ENCODE data around the gene PLEK.
"Not testable (repeated sequence)": the region's sequence is repeated elsewhere in the genome, so short reads cannot be mapped to it uniquely, and the experiment has no call there.

Gene PLEK

DNA sequence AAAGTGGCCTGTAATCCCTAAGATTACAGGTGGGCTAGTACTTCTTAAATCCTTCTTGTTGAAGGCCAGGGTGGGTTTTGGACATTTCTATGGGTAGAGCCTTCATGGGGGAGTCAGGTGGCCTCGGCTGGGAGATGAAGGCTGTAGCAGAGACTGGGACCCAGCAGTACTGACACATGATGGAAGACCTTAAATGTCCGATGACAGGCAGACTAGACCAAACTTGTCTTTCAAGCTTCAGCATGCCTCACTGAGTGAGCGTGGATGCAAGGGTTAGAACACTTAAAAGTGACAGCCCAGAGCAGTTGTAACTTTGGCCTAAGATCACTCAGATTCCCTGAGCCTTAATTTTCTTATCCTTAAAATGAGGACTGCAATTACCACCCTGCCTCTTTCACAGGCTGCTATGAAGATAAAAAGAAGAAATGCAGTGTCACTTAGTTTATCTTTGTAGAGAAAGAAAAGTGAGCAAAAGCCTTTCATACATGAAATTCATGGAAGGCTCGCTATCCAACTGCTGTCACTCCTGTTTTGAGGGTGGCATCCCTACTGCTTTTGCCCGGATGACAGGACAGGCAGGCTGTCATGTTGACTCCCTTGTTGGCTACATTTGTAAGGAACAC lies 19.5 kb downstream of the PLEK start:
- DNase-seq (ENCODE audit: low read depth in 2 of 2, low spot score in 1 of 2), result no peak

DNA sequence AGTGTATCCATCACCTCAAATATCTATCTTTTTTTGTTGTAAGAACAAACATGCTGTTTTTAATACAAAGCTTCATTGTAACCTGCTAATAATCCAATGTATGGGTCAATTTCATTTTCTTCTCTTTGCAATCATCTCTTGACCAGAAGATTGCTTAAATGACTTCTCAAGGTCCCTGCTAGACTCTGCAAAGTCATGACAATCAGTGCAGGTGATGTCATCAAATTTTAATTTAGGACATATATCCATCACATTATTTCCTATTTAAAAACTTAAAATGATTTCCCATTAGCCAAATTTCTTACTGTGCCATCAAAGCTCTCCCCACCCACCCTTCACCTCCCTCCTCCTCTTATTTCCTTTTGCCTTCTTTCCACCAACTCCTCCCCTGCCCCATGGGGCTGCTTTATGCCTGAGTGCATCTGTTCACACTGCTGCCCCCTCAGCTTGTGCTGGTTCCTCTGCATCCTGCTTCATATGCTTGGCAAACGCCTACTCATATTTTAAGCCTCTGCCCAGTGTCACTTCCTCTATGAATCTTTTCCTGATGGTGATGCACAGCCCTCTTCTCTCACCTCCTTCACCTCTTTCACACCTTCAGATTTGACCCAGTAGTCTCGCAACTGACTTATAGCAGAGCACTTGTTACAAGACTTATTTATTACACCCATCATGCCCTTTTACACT lies 20.3 kb downstream of the PLEK start:
- peak in 1 of 2 donors; percentile 34 for DNase-seq (ENCODE audit: low read depth in 2 of 2, low spot score in 1 of 2)

DNA sequence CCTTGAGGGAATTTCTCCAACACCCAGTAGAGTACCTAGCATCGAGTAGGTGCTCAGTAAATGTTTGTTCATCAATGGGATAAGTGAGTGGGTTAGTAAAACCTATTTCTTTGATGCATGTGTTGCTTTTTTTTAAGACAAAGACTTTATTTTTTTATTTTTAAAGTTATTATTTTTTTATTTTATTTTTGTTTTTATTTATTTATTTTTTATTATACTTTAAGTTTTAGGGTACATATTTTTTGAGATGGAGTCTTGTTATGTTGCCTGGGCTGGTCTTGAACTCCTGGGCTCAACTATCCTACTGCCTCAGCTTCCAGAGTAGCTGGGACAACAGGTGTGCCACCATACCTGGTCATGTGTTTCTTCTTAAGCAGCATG lies 20.8 kb downstream of the PLEK start:
- no peak for DNase-seq (ENCODE audit: low read depth in 2 of 2, low spot score in 1 of 2)

DNA sequence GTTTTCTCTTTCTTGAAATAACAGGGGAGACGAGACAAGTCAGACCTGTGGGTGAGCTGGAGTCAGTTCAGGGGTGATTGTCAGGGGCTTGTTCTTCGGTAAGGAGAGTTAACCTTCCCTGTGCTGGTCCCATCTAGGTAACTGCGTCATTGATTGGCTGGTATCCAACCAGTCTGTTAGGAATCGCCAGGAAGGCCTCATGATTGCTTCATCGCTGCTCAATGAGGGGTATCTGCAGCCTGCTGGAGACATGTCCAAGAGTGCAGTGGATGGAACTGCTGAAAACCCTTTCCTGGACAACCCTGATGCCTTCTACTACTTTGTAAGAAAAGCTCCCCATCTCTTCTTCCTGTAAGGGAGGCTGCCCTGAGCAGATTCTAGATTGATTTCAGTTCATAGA lies 21.3 kb downstream of the PLEK start:
- DNase-seq (ENCODE audit: low read depth in 2 of 2, low spot score in 1 of 2), result no peak

DNA sequence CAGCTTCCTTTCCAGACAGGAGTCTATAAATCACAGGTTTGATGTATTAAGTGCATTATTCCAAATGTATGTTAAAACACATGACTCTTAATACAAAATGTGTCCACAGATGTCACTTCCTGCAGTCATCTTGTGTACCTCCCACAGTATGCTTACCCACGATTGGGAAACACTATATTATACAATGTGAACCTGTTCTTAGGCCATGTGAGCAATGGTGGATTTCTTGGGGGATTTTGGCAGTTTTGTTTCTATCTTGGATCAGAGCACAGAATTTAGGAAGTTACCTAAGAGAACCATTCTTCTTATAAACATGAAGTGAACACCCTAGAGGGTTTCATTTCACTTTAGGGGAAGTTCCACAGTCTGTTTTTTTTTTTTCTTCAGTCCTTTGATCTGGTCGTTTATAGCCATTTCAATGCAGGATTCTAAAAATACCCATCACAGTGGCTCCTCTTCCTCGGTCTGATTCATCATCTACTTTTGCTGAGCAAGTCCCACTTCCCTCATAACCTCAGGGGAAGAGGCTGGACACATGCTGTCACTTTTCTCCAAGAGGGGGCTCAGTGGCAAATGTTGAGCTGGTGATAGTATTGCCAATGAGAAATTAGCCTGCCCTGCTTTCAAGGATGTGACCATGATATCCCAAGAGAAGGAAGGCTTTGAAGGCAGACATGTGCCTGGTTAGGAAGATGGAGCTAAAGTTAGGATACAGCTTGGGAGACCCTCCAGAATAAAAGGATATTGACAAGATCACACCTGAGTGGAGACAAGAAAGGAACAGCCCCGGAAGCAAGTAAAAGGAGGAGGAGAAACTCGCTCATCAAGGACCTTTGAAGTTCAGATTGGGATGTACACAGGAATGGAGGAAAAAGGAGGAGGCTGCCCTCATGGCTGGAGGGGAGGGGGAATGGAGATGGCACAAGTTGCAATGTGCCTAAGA lies 22.6 kb downstream of the PLEK start:
- DNase-seq (ENCODE audit: low read depth in 2 of 2, low spot score in 1 of 2), result no peak

DNA sequence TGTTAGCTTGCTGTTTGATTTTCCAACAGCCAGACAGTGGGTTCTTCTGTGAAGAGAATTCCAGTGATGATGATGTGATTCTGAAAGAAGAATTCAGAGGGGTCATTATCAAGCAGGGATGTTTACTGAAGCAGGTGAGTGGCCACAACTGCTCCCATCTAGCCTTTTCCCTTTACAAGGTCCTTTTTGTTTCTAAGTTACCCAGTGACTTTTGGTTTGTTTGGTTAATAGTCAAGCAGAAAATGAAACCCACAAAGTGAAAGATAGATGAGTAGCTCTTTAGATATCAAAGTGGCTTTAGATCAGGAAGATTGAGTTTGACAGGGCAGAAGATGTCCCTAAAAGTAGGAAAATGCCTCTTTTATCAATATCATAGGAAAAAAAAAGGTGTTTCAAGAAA lies 23.3 kb downstream of the PLEK start:
- DNase-seq (ENCODE audit: low read depth in 2 of 2, low spot score in 1 of 2), result no peak

DNA sequence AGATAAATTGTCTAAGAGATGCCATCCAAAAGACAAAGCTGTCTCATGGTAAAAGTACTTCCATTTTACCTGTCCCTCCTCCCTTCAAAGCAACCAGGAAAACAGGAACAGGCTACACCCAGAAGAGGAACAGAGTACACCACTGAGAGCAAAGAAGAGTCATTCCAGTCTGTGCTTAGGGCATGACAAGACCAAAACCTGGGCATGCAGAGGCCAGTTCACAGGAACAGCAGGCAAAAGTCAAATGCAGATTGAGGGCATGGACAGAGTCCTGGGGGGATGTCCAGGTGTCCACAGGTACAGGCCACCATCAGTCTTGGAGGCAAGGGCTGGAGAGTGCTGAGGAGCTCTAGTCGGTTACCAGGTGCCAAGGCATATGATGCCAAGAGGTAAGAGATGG lies 23.7 kb downstream of the PLEK start:
- no peak for DNase-seq (ENCODE audit: low read depth in 2 of 2, low spot score in 1 of 2)

DNA sequence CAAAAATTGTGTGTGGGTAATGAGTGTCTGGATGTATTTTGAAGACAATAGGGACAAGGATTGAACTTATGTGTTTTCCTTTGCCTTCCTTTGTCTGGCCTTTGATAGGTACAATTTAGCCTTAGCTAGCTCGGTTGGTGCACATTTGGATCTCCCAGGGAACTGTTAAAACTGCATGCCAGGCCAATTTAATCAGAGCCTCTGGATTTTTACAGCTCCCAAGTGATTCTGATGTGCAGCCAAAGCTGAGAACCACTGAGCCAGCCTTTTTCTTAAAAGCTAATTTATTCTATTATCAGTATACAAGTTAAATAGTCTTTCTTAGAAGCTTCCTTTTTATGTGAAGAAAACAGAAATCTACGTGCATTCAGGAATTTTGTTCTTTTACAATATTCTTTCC lies 25.0 kb downstream of the PLEK start:
- no peak for DNase-seq (ENCODE audit: low read depth in 2 of 2, low spot score in 1 of 2)

DNA sequence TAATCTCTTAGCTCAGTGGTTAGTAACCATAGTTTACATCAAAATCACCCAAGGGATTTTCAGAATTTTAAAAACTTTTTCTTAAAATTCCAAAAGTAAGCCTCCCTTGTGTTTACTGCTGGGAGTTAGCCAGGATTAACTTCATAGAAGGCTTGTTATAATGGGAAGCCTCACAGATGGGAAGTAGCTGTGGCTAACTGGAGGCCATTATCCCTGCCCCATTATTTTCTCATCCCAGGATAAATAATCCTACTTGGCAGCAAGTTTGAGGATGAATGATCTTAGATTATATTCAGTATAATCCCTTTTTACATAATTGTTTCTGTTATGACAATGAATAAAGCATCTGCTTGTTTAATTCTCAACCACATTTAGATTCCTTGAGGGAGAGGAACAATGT lies 25.5 kb downstream of the PLEK start:
- DNase-seq (ENCODE audit: low read depth in 2 of 2, low spot score in 1 of 2), result no peak

DNA sequence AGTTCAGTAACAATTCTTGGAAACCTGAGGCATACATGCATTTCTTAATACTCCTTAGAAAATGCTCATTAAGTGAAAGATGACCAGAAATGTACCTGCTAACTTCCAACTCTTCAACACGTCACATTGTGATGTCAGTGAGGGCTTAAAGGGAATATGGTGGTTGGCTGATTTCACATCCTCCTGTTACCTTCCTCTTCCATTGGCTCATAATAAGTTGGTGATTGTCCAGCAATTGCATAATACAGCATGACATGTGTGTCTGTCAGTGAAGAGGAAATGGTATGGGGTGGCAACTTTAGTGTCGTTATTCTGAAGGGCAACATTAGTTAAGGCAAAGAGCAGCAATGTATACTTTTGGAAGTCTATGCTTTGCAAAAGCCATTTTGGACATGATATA lies 26.0 kb downstream of the PLEK start:
- no peak for DNase-seq (ENCODE audit: low read depth in 2 of 2, low spot score in 1 of 2)

DNA sequence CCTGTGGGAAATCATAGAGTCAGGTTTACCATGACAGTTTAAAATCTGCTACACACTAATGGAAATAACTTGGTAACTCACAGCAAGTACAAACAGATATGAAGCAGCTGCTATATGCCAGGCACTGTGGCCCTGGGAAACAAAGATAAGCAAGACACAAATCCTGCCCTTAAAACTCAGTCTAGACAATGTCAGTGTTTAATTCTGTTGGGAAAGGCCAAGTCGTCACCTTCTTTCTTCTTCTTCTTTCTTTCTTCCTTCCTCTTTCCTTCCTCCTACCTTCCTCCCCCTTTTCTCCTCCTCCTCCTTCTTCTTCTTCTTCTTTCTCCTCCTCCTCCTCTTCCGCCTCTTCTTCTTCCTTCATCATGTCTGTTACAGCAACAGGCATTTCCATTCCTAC lies 26.8 kb downstream of the PLEK start:
- DNase-seq (ENCODE audit: low read depth in 2 of 2, low spot score in 1 of 2), result no peak

DNA sequence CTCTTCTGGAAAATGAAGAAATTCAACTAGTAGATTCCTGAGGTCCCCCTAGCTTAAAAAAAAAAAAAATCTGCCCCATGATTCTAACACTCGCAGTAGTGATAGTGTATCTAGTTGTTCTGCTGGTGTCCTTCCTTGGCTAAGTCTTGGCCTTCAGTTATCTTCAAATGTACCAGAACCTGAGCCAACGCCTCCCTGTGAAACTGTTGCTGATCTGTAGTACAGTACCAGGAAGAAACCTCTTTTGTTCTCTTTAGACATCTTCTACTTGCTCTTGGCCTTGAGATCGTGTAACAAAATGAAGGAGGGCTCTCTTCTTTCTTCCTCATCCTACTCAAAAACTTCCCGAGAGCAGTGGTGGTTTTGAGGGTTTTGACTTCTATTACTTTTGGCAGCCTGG lies 31.0 kb downstream of the PLEK start:
- DNase-seq (ENCODE audit: low read depth in 2 of 2, low spot score in 1 of 2), result no peak

DNA sequence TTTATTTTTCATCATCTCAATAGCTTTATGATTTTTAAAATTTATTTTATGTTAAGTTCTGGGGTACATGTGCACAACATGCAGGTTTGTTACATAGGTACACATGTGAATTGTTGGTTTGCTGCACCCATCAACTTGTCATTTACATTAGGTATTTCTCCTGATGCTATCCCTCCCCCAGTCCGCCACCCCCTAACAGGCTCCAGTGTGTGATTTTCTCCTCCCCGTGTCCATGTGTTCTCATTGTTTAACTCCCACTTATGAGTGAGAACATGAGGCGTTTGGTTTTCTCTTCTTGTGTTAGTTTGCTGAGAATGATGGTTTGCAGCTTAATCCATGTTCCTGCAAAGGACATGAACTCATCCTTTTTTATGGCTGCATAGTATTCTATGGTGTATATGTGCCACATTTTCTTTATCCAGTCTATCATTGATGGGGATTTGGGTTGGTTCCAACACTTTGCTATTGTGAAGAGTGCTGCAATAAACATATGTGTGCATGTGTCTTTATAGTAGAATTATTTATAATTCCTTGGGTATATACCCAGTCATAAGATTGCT lies 32.7 kb downstream of the PLEK start:
- not testable (repeated sequence) for DNase-seq (ENCODE audit: low read depth in 2 of 2, low spot score in 1 of 2)

DNA sequence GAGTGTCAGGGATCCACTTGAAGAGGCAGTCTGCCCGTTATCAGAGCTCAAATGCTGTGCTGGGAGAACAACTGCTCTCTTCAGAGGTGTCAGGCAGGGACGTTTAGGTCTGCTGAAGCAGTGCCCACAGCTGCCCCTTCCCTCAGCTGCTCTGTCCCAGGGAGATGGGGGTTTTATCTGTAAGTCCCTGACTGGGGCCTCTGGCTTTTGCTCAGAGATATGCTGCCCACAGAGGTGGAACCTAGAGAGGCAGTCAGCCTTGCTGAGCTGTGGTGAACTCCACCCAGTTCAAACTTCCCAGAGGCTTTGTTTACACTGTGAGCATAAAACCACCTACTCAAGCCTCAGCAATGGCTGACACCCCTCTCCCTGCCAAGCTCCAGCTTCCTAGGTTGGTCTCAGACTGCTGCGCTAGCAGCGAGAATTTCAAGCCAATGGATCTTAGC lies 38.1 kb downstream of the PLEK start:
- no peak for DNase-seq (ENCODE audit: low read depth in 2 of 2, low spot score in 1 of 2)

DNA sequence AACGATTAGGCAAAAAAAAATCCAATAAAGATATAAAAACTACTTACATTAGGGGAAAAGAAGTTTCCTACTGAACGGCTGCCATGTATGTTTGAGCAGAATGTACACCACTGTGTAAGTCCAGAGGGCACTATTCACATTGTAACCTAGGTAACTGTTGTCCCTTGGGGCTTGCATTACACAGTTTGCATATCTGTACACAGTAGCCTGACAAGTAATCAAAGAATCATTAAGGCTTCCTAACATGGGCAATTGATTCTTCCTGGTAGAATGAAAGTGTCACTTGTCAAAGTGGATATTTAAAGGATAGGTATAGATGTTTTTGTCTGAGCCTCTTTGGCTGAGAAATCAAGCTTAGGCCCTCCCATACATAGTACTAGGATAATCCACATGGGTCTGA lies 39.1 kb downstream of the PLEK start:
- no peak for DNase-seq (ENCODE audit: low read depth in 2 of 2, low spot score in 1 of 2)

DNA sequence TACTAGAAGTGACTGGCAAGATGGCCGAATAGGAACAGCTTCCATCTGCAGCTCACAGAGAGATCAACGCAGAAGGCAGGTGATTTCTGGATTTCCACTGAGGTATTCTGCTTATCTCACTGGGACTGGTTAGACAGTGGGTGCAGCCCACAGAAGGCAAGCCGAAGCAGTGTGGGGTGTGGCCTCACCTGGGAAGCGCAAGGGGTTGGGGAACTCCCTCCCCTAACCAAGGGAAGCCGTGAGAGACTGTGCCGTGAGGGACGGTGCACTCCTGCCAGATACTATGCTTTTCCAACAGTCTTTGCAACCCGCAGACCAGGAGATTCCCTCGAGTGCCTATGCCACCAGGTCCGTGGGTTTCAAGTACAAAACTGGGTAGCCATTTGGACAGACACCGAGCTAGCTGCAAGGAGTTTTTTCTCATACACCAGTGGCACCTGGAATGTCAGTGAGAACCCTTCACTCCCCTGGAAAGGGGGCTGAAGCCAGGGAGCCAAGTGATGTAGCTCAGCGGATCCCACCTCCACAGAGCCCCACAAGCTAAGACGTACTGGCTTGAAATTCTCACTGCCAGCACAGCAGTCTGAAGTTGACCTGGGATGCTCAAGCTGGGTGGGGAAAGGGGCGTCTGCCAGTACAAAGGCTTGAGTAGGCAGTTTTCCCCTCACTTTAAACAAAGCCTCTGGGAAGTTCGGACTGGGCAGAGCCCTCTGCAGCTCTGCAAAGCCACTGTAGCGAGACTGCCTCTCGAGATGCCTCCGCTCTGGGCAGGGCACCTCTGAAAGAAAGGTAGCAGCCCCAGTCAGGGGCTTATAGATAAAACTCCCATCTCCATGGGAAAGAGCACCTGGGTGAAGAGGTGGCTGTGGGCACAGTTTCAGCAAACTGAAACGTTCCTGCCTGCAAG lies 40.1 kb downstream of the PLEK start:
- DNase-seq (ENCODE audit: low read depth in 2 of 2, low spot score in 1 of 2), result no peak

DNA sequence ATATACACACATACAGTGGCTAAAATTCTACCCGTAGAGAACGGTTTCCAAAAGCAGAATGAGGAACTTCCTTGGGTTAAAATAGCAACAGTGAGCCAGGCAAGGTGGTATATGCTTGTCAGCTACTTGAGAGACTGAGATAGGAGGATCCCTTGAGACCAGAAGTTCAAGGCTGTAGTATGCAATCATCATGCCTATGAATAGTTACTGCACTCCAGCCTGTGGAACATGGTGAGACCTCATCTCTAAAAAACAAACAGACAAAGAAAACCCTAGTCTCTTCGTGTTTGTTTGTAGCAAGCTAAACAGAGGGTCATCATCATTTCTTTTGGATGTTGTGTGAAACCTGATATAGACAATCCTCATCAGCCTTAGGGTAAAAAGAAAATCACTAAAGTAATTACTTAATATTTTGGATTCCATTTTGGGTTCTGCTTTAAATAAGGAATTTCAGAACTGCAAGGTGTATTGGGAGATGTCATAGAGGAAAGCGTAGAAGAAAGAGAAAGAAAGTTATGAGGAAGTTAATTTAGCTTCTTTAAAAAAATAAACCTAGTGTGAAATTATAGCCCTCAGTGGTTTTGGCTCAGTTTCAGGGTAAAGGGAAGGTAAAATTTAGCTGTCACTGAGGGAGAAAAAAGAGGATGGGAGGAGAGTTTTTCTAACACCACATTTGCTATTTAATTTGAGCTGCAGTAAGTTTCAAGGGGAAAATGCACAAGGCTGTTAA lies 46.5 kb downstream of the PLEK start:
- no peak for DNase-seq (ENCODE audit: low read depth in 2 of 2, low spot score in 1 of 2)

DNA sequence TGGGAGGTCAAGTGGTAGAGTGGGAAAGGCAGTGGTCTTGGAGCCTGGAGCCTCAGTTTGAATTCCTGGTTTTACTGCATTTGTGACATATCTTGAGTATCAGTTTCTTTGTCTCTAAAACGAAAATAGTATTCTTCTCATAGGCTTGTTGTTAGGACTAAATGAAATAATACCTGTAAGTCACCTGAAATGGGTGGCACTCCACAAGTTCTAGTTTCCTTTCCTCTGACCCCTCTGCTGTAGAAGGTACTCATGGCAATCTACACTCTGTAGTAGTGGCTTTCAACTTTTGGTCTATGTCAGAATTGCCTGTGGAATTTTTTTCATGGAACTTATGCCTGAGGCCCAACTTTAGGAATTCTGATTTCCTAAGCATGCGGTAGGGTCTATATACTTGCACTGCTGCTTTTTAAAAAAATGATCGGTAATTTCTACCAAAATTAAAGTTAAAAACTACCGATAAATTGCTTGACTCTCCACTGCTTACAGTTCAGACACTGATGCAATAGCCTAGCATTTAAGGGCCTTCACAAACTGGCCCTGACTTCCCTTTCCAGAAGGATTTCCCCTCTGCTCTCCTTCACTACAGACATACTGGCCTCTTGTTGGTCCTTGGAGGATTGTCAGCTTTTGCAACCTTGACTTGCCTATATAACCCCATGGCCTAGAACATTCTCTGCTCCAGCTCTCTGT lies 47.2 kb downstream of the PLEK start:
- no peak for DNase-seq (ENCODE audit: low read depth in 2 of 2, low spot score in 1 of 2)

DNA sequence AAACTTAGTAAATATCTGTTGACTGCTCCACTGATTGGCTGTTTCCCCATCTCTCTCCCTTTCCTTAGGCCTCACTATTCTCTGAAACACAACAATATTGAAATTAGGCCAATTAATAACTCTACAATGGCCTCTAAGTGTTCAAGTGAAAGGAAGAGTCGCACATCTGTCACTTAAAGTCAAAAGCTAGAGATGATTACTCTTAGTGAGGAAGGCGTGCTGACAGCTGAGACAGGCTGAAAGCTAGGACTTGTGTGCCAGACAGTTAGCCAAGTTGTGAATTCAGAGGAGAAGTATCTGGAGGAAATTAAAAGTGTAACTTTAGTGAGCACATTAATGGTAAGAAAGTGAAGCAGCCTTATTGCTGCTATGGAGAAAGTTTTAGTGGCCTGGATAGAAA lies 48.4 kb downstream of the PLEK start:
- DNase-seq (ENCODE audit: low read depth in 2 of 2, low spot score in 1 of 2), result no peak
